Prostate gland (tissue), 2 donors: ENCODE data around the gene SMIM43.

ENCODE experiments used
- POLR2AphosphoS5 ChIP-seq: sonication (generic); formaldehyde crosslinking; IDR thresholded peaks from one replicate; pipeline ENCODE4 v1.6.1; 2017; ENCODE audit warnings: antibody characterized with exemption
- TF ChIP-seq, protein P1 (sequence below), 4 experiments: fragments of 200-600 bp in 2 of 4; fragments of 450-650 bp in 2 of 4; sonication (generic) in 2 of 4; IDR thresholded peaks; 1 replicate in 3 of 4; 2 replicates in 1 of 4; pipeline ENCODE4 v1.5.1; 2016 to 2019; ENCODE audit warnings: antibody characterized with exemption in 4 of 4, mild to moderate bottlenecking in 2 of 4, moderate library complexity in 2 of 4

DNA sequence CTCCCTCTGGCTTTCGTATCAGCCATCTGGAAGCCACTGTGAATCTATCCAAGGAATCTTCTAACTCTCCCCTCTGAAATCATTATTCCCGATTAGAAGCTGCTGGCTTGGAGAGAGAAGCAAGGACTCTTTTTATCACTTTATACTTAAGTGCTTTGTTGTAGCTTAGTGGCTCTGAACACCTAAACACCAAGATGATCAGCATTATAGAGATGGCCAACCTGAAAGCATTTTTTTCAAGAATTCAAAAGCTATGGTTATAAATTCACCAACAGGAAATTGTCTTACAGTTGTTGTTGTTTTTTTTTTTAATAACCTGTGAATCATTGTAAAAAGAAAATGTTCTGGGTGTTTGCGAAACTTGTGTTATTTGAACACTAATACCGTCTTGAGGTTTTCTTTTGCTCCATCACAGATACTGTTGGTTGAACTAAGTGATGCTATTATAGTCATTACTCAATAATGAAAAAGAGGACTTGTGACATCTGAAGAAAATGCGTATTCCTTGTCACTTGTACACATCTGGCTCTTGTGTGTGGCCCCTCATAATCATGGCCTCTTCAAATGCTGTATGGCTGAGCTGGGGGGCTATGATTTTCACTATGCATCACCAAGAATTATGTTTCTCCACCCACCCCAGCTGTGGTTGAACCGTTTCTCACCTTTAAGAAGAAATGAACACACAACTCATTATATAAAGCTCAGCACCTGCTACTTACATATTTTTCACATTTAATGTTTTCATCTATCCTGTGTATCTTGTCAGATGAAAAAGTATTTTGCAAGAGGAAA lies 11.8 kb upstream of the SMIM43 start:
- TF ChIP-seq, protein P1, sequence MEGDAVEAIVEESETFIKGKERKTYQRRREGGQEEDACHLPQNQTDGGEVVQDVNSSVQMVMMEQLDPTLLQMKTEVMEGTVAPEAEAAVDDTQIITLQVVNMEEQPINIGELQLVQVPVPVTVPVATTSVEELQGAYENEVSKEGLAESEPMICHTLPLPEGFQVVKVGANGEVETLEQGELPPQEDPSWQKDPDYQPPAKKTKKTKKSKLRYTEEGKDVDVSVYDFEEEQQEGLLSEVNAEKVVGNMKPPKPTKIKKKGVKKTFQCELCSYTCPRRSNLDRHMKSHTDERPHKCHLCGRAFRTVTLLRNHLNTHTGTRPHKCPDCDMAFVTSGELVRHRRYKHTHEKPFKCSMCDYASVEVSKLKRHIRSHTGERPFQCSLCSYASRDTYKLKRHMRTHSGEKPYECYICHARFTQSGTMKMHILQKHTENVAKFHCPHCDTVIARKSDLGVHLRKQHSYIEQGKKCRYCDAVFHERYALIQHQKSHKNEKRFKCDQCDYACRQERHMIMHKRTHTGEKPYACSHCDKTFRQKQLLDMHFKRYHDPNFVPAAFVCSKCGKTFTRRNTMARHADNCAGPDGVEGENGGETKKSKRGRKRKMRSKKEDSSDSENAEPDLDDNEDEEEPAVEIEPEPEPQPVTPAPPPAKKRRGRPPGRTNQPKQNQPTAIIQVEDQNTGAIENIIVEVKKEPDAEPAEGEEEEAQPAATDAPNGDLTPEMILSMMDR (IDR thresholded peaks at IDR 0.05), result no peak
- no peak for TF ChIP-seq POLR2AphosphoS5
